RPMI8226 (cell line): ENCODE data around the gene SDHC.
"Not testable (repeated sequence)": the region's sequence is repeated elsewhere in the genome, so short reads cannot be mapped to it uniquely, and the experiment has no call there.

Experiments
- DNase-seq: peaks from one replicate; pipeline ENCODE4 v3.0.0-alpha.2; 2015

Gene SDHC

DNA sequence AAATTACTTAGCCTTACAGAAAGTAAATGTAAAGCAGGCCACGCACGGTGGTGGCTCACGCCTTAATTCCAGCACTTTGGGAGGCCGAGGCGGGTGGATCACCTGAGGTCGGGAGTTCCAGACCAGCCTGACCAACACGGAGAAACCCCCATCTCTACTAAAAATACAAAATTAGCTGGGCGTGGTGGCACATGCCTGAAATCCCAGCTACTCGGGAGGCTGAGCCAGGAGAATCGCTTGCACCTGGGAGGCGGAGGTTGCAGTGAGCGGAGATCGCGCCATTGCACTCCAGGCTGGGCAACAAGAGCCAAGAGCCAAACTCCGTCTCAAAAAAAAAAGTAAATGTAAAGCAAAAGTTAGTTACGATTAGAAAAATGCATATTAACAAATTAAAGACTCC is 75.0 kb downstream of the SDHC start:
- DNase-seq = not testable (repeated sequence)

DNA sequence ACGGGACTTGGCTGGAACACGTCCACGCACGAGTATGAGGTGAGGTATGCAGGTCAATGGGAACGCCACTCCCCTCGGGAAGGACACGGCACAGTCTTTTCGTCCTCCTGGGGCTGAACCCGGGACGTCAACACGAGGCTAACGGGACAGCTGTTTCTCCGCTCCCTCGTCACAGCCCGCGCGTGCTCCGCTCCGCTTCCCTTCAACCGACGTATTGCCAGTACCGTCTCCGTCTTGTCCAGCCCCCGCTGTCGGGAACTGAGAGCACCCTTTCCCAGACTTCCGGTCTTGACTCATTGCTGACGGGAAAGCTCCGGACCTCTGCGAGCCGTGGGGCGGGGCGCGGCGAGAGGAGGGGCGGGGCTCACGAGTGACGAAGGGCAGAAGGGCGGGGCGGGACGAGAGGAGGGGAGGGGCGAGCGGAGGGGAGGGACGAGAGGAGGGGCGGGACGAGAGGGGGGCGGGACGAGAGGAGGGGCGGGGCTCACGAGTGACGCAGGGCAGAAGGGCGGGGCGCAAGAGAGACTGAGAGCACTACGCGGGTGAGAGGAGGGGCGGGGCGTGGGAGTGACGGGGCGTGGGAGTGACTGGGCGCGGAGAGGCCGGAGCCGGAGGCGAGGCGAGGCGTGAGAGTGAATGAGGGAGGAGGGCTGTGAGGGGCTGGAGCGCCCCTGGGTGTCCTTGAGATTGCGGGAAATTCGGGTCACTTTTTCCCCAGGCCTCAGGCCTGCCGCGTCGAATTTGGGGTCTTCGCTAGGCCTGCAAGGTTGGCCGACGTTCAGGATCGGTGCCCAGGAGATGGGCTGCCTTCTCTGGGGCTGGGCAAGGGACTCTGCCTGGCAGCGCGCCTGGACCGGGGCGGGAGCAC is 75.7 kb downstream of the SDHC start:
- DNase-seq = peak; percentile 95

DNA sequence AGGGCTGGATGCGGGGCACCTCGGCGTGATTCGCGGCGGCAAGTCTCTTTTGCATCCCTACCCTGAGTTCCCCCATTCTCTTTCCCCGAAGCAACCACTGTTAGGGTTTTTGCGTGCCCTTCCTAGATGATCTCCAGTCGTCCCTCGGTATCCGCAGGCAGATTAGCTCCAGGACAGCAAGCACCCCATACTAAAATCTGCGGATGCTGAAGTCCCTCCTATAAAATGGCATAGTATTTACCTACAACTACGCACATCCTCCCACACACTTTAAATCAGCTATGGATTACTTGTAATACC is 76.3 kb downstream of the SDHC start:
- DNase-seq = no peak

DNA sequence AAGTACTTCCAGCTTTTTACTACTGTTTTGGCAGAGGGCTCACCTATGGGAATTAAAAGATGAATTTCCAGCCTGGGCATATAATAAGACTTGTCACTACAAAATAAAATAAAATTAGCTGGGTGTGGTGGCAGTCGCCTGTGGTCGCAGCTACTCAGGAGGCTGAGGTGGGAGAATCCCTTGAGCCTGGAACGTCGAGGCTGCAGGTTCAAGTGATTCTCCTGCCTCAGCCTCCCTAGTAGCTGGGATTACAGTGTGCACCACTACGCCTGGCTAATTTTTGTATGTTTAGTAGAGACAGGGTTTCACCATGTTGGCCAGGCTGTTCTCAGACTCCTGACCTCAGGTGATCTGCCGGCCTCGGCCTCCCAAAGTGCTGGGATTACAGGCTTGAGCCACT is 77.0 kb downstream of the SDHC start:
- not testable (repeated sequence) for DNase-seq

DNA sequence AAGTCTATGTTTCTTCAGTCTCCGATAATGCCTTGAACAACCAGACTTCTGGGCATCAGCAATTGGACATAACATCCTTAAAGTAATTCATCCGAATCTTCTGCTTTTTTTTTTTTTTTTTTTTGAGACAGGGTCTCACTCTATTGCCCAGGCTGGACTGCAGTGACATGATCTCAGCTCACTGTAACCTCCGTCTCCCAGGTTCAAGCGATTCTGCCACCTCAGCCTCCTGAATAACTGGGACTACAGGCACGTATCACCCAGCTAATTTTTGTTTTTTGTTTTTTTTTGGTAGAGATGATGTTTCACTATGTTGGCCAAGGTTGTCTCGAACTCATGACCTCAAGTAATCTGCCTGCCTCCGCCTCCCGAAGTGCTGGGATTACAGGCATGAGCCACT is 77.4 kb downstream of the SDHC start:
- no peak for DNase-seq

DNA sequence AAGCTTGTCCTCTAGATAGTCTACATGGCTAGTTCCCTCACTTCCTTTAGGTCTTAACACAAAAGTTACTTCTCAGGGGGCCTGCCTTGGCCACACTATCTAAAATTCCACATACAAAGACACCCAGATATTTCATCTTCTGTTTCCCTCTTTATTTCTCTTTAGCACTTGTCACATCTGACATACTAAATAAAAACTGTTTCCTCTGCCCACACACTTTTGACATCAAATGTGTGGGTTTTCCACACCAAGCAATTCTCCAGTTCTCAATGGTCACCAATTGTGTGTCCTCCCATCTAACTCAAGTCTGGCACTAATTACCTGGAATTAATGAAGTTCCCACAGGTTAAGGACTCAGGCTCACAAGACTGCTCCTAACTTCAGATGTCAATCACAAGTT is 79.0 kb downstream of the SDHC start:
- DNase-seq = no peak

- DNase-seq = not testable (repeated sequence)
These were observed 82.9 kb downstream of the SDHC start for GRCh38 chr1:161397038-161397437.

DNA sequence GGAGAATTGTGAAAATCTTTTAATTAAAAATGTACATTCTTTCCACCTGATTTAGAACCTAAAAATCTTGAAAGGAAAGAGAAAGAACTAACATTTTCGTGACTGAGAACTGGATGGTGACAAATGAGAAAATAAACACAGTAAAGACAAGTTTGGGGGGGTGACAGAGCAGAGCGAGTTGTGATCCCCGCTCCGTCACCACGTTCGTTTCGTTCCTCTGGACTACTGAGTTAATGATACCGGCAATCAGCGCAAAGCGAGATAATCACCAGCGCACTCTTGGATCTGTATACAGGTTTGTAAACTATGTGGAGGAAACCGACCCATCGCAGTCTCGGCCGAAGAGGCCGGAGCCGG is 84.7 kb downstream of the SDHC start:
- DNase-seq = no peak

- peak; percentile 93 for DNase-seq
These were observed 85.2 kb downstream of the SDHC start for GRCh38 chr1:161399257-161399998.

GRCh38 chr1:161402446-161402845 is 88.3 kb downstream of the SDHC start:
- no peak for DNase-seq

DNA sequence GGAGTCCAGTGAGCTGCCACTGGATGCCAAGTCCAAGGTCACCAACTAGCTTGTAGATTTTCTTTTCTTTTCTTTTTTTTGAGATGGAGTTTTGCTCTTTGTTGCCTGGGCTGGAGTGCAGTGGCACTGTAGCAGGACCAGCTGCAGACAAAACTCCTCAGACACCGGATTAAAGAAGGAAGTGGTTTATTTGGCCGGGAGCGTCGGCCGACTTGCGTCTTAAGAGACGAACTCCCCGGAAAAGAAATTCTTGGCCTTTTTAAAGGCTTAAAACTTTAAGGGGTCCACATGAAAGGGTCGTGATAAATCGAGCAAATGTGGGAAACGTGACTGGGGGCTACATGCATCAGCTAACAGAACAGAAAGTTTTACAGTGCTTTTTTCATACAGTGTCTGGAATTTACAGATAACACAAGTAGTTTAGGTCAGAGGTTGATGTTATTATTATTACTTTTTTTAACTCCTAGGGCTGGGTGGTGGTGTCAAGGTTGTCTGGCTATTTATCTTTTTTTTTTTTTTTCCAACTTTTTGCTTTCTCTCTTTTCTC is 89.9 kb downstream of the SDHC start:
- DNase-seq = no peak

- DNase-seq = not testable (repeated sequence)
These were observed 92.4 kb downstream of the SDHC start for GRCh38 chr1:161406551-161406950.

DNA sequence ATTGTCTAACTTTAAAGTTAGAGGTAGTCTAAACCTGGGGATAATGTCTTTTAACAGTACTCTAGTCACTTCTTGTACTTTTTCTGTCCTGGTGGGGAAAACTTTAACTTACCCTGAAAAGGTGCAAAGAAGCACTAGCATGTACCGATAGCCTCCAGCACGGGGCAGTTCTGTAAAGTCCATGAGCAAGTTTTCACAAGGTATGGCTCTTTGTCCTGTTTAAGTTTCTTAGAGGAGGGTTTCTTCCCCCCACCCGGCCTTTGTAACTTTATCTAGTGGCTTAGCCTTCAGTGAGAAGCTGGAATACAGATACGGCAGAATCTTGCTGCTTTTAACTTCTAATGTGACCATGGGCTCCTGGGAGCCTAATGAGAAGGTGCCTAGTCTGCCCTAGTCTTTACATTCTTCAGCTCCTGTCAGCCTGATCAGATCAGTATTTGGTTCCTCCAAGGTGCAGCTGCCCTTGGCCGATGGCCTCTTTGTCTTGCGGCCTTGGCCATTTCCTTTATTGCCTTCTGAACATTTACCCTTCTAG is 93.3 kb downstream of the SDHC start:
- no peak for DNase-seq

DNA sequence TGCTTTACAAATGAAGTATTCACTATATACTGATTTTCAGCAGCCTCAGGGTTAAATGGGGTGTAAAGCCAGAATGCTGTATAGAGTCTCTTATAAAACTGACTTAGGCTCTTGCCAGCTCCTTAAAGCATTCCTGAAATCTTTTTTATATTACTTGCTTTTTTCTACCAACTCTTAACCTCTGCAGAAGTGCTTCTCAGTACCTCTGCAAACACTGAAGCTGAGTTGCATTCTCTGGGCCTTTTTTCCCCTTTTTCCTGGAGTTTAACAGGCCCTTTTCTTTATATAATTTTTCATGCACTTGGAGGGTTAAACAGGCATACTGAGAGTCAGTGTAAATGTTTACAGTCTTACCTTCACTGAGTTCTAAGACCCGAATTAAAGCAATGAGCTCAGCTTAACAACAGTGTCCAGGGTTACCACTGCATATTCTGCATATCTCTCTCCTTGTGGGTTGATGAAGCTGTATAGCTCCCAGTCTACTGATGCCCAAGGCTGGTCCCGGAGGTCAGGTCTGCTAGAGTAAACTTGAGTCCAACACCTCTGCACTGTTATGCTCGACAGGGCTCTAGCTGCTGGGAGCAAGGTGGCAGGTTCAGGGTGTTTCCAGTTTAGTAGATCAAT is 94.4 kb downstream of the SDHC start:
- no peak for DNase-seq

GRCh38 chr1:161409848-161410635 is 95.9 kb downstream of the SDHC start:
- peak; percentile 47 for DNase-seq

- not testable (repeated sequence) for DNase-seq
These were observed 96.4 kb downstream of the SDHC start for GRCh38 chr1:161410636-161410970.
